NCI-H526 (cell line): Measurements from ENCODE around the gene ZMIZ1.
A peak's percentile ranks its signal among the peaks of the same experiment; 100 is the strongest.

ENCODE experiments used
- DNase-seq, 2 experiments: peaks; one replicate each; lab custom pipeline; 2025; lab: John Stamatoyannopoulos, UW

The ZMIZ1 gene

GRCh38 chr10:79289801-79290200 is 221.0 kb downstream of the ZMIZ1 start:
- DNase-seq = no peak

DNA sequence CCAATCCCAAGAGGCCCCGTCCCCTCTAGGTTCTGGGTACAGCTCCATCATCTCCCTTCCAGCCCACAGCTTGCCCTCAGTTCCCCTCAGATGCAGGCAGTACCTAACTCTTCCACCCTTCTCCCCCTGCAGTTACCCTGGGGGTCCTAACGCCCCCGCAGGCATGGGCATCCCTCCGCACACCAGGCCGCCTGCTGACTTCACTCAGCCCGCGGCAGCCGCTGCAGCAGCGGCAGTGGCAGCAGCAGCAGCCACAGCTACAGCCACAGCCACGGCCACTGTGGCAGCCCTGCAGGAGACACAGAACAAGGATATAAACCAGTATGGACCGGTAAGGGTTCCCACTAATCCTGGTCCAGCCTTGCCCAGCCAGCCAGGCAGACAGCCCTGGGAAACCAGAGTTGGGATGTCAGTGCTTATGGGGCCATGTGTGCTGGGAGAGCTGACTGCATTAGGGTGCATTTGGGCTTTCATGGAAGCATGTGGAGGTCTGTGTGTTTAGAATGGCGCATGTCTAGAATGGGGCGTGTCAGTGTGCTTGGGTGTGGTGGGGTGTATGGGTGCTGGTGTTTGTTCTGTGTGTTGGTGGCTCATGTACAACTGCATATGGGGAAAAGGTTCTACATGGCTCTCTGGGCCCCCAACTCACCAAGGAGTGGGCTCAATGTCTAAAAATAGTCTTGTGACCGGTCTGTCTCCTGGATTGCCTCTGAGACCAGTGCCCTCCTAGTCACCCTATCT is 223.4 kb downstream of the ZMIZ1 start:
- DNase-seq = no peak

DNA sequence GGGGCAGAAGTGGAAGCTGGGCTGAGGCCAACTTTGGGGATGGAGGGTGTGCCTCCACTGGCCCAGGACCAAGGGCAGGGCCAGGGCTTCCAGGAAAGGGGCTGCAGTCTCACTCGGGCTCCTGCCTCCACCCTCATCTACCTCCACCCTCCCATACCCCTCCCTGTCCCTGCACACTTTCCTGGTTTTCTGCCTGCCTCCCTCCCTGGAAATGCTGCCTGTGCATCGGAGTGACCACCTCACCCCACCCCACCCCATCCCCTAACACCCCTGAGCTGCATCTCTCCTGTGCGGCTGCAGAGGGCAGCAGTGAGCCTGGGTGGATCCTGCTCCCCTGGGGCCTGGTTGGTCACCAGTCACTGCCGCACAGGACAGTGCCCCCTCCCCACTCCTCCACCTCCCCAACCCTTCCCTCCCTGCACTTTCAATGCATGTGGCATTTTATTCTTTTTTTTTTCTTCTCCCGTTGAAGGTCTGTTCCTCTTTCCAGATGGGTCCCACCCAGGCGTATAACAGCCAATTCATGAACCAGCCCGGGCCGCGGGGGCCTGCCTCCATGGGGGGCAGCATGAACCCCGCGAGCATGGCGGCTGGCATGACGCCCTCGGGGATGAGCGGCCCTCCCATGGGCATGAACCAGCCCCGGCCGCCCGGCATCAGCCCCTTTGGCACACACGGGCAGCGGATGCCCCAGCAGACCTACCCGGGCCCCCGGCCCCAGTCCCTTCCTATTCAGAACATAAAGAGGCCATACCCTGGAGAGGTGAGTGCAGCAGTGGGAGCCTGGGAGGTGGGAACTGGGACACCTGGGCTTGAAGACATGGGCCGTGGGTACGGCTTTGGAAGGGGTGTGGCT is 224.4 kb downstream of the ZMIZ1 start:
- DNase-seq = peak in 1 of 2 experiments; percentile 29

- no peak for DNase-seq
Measured at GRCh38 chr10:79293841-79294581, 225.2 kb downstream of the ZMIZ1 start.

DNA sequence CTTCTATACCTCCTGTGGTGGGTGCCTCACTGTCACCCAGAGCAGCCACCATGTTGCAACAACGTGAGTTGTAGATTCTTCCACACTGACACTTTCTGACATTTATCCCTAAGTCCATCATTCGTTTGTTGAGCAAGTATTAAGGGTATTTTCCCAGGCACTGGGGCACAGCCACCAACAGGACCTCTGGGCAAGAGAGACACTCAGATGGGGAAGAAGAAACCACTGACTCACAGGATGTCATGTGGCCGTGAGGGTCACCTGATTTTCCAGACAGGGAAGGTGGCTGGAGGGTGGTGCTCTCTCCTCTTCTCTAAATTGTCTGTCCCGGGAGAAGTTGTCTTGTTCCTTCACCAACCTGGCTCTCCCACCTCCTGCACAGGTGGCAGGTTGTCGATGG is 226.8 kb downstream of the ZMIZ1 start:
- no peak for DNase-seq

GRCh38 chr10:79296431-79296830 is 227.7 kb downstream of the ZMIZ1 start:
- DNase-seq = no peak

DNA sequence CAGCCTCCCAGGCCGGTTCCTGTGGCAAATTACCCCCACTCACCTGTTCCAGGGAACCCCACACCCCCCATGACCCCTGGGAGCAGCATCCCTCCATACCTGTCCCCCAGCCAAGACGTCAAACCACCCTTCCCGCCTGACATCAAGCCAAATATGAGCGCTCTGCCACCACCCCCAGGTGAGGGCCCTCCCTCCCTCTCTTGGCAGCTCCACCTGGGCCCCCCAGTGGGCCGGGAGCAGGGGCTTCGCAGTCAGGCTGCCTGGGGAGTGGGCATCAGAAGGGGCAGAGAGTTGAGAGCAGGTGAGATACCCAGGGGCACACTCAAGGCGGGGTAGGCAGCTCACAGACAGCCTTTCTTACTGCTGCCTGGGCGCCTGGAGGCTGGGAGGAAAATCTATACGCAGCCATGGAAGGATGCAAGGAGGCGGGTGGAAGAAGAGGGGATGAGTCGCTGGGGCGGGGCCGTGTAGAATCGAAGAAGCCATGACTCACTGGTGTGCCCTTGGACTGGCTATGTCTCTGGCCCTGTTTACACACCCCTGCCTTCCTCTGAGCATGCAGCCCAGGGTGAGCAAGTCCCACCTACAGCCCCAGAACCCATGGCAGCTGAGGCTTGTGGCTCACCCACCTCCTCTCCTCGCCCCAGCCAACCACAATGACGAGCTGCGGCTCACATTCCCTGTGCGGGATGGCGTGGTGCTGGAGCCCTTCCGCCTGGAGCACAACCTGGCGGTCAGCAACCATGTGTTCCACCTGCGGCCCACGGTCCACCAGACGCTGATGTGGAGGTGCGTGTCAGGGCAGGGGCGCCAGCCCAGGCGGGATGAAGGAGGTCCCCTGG is 229.9 kb downstream of the ZMIZ1 start:
- DNase-seq = no peak

- no peak for DNase-seq
Measured at GRCh38 chr10:79299397-79300241, 230.9 kb downstream of the ZMIZ1 start.

- no peak for DNase-seq
Measured at GRCh38 chr10:79300711-79301110, 231.9 kb downstream of the ZMIZ1 start.

DNA sequence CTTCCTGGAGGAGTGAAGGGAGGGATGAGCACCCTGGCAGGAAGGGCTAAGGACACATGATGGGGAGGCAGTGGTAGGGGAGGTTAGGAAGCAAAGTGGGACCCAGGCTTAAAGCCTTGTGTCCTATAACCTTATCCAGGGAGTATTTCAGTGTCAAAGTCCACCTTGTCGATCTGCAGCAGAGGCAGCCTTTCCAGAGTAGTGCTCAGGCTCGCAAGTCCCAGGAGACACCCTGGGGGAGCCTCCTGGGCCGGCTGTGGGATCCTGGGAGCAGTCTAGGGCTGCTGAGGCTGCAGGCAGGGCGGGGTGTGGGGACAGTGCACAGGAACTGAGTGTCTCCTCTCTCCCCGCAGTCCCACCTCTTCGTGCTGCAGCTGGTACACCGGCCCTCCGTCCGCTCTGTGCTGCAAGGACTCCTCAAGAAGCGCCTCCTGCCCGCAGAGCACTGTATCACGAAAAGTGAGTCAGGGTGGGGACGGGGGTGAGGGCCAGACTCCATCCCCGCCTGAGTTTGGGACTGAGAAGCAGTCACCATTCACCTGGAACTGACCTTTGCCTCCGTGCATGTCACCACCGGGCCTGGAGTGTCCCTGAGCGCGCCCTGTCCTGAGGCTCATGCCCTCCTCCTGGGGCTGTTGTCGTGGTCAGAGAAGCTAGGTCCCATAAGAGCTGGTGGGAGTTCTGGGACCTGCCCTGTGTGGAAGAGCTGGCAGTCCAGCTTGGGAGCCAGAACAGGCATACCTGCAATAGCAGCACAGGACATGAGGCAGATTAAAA is 233.2 kb downstream of the ZMIZ1 start:
- peak in 1 of 2 experiments; percentile 31 for DNase-seq

- no peak for DNase-seq
Measured at GRCh38 chr10:79303631-79304478, 235.1 kb downstream of the ZMIZ1 start.

- DNase-seq = no peak
Measured at GRCh38 chr10:79304479-79305087, 235.8 kb downstream of the ZMIZ1 start.

GRCh38 chr10:79305515-79305914 is 236.7 kb downstream of the ZMIZ1 start:
- DNase-seq = no peak

GRCh38 chr10:79305988-79306387 is 237.2 kb downstream of the ZMIZ1 start:
- no peak for DNase-seq

- DNase-seq = no peak
Measured at GRCh38 chr10:79306644-79307220, 238.0 kb downstream of the ZMIZ1 start.

DNA sequence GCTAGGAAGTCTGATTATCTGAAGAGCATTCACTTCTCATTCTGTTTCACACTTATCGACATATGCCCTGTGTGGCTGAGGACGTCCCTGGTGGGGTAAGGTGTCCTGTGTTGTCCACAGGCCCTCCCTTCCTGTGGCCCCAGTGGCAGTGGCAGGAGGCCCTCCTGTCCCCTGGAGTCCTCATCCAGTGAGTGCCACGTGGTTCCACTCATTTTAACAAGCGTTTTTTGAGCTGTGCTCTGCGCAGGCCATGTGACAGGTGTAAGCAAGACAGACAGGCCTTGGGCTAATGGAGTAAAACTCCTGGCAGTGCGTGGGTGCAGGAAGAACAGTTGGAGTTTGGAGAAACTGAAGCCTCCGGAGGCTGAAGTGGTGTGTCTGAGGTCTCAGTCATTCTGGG is 239.2 kb downstream of the ZMIZ1 start:
- no peak for DNase-seq

GRCh38 chr10:79308969-79309665 is 240.4 kb downstream of the ZMIZ1 start:
- no peak for DNase-seq
